GM19395 (cell line): Measurements from ENCODE around the gene THEMIS2.
"Not testable (repeated sequence)": the region's sequence is repeated elsewhere in the genome, so short reads cannot be mapped to it uniquely, and the experiment has no call there.

Experiments
- ATAC-seq: cut with Tn5 transposase; IDR thresholded peaks from one replicate; pipeline ENCODE4 v1.9.1; 2021; ENCODE audit warnings: mild to moderate bottlenecking, moderate library complexity; ENCODE audit not compliant: unreplicated experiment

Gene THEMIS2

DNA sequence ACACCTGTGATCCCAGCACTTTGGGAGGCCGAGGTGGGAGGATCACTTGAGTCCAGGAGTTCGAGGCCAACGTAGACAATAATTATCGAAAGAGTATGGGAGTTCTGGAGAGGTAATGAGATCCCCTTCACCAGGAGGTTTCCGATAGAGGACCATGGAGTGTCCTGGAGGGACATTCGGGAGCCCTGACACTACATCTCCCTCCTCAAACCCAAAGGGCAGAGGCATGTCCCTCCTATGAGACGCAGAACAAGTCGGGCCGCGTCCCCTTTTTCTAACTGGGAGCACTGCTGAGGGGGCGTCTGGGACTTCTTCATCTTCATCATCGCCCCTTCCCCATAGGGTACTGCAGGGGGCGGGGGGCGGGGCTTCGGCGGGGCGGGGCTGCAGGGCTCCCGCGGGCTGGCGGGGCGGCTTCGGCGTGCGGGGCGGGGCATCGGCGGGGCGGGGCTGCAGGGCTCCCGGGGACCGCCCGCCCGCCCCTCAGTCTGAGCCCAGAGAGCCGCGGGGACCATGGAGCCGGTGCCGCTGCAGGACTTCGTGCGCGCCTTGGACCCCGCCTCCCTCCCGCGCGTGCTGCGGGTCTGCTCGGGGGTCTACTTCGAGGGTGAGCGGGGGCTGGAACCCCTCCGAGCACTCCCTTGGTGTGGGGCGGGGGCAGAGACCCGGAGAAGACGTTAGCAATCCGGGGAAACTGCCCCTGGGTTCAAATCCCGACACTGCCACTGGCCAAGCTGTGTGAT, at the start of gene THEMIS2:
Gene THEMIS2, plus strand, starts transcription at position 486 of the 743 bp plus-strand sequence. Its CDS starts 28 bp downstream, at position 514.
- no peak for ATAC-seq

DNA sequence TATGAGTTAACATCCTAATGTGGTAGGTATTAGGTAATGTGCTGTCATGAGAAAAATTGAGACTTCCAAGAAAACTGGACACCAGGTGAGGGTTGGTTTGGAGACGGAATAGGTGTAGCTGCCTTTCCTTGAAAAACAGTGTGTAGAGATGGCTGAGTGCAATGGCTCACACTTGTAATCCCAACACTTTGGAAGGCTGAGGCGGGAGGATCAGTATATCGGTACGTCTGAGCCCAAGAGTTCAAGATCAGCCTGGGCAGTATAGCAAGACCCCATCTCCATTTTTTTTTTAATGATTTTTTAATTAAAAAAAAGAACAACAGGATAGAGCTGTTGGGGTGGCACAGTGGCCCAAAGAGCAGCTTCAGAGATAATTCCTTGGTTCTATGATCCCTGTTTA, 48.6 kb upstream of the THEMIS2 start:
- ATAC-seq: no peak

GRCh38 chr1:27824411-27824810, 47.9 kb upstream of the THEMIS2 start:
- no peak for ATAC-seq

GRCh38 chr1:27829339-27829960, 42.9 kb upstream of the THEMIS2 start:
- not testable (repeated sequence) for ATAC-seq

DNA sequence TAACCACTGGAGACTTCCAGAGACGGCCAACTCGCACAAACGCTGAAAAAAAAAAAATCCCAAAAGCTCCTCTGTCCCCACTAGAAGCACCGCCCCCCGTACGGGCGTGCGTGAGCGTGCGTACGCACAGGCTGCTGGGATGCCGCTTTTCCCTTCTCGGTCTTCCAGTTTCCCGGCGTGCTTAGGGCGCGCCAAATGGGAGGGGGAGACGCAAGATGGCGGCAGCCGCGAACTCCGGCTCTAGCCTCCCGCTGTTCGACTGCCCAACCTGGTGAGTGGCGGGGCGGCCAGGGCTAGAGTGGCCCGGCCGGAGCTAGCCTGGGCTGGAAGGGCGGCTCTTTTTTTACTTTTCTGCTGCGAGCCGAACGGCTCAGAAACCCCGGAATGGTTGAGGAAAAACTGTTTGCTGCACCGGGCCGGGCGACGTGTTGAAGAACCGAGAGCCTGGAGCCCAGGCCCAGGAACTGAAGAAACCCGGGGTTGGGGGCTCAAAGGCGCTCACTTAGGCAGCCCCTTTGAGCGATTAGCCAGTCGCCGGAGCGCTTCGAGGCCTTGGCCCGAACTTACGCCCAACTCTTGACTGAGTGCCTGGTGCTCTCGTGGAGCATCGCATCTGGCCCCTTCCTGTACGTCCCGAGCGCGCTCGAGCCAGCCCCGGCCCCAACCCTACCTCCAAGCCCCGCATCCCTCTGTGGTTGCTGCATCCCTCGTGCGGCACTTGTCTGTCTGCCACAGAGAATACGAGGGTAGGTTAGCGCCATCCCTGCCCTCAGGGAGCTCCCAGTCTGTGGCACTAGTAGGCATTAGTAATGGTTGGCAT, 41.5 kb upstream of the THEMIS2 start, which contains the start of gene PPP1R8:
Gene PPP1R8, plus strand, starts transcription at position 162 of the 820 bp plus-strand sequence. Its CDS starts 54 bp downstream, at position 216.
- peak; percentile 94 for ATAC-seq

GRCh38 chr1:27831568-27832410, 40.6 kb upstream of the THEMIS2 start:
- no peak for ATAC-seq

DNA sequence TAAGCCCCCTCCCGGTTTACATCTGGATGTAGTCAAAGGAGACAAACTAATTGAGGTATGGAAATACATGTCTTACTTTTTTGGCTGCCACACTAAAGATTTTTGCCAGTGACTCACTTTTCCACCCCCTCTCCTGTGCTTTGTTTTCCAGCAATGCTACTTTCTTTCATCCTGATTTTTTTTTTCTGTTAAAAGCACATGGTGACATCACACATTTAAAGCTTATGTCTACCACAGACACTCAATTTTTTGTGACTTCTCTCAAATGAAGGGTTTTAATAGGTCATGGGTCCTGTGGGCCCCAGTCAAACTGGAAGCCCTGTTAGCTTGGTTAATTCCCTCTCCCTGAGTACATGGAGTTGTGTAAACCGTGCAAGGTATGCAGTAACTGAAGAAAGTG, 39.6 kb upstream of the THEMIS2 start:
- no peak for ATAC-seq

GRCh38 chr1:27833470-27833869, 38.9 kb upstream of the THEMIS2 start:
- ATAC-seq: no peak

DNA sequence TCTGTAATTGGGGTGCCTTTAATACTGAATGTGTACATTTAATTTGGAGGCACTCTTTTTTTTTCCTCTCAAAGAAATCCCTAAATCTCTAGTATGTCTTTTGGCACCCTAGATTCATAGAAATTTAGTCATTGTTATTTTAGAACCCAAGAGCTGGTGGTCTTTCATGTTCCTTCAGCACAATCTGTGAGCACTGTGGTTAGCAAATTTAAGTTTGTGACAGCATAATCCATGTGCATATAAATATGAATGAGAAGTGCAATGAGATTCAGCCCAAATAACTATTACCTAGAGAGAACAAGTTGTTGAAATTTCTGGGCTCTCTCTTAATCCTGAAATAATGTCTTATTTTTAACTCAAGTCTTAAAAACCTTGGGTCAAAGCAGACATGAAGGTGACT, 37.3 kb upstream of the THEMIS2 start:
- ATAC-seq: no peak

DNA sequence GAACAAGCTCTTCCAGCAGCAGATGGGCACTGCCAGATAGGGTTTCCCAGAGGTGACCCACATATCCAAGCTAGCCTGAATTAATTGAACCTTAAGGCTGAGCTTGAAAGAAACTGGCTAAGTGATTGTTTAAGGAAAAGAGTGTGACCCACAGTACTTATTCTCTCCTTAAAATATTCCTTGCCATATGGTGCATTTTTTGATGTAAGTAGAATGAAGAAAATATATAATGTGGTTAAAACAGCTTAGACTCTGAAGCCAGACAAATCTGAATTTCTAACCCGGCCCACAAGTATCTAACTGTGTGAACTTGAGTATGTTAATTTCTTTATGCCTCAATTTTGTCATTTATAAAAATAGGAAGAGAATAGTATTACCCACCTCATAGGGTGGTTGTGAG, 36.8 kb upstream of the THEMIS2 start:
- no peak for ATAC-seq

- no peak for ATAC-seq
Measured at GRCh38 chr1:27849951-27850350, 22.4 kb upstream of the THEMIS2 start.

DNA sequence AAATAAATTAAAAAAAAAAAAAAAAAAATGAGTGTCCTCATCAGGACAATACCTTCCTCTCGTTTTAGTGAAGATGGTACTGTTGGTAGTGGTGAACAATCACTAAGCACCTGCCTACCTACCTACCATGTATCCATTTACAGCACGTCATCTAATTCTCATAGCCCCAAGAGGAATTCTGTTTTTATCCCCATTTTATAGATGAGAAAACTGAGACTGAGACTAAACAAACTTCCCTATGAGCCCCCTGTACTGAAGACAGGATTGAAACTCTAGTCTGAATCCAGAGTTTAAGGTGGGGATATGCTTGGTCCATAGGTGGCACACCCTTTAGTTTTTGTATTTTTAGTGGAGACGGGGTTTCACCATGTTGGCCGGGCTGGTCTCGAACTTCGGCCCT, 17.3 kb upstream of the THEMIS2 start:
- no peak for ATAC-seq

DNA sequence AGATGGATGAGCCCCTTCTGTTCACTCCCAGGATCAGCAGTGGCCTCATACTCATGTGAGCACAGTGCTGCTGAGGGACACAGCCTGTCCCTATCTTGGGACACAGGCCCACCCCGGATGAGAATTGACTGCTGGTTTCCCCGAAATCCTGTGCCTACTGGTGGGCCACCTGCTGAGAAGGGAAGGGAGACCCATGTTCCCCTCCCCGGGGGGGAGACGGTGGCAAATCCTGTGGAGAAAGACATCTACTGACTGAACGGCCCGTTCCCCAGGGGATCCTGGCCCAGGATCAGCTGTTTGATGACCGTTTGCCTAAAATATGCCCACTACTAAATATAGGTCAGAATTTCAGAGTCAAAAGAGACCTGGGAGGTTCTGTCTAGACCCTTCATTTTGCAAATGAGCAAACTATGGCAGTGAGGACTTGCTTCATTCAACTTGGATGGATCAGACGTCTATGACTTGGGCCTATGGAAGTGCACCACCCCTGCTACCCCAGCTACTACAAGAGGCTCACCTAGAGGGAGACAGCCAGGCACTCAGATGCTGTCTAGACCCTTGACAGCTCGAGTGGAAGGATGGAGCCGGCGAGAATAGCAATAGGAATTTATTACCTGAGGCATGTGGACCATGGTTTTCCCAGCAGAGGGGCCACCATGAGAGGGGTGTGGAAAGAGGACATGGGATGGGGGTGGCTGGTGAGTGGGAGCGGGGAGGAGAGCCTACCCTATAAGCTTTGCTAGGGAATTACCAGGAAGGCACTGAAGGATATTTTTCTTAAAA, 15.6 kb upstream of the THEMIS2 start:
- ATAC-seq: no peak

DNA sequence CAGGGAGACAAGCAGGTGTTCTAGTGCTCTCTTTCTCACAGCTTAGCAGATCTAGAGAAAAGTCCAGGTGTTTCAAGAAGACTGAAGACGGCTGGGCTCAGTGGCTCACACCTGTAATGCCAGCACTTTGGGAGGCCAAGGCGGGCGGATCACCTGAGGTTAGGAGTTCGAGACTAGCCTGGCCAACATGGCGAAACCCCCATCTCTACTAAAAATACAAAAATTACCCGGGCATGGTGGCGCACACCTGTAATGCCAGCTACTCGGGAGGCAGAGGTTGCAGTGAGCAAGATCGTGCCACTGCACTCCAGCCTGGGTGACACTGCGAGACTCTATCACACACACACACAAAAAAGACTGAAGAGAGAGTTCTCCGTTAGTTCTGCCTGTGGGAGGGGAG, 14.8 kb upstream of the THEMIS2 start:
- ATAC-seq: not testable (repeated sequence)

DNA sequence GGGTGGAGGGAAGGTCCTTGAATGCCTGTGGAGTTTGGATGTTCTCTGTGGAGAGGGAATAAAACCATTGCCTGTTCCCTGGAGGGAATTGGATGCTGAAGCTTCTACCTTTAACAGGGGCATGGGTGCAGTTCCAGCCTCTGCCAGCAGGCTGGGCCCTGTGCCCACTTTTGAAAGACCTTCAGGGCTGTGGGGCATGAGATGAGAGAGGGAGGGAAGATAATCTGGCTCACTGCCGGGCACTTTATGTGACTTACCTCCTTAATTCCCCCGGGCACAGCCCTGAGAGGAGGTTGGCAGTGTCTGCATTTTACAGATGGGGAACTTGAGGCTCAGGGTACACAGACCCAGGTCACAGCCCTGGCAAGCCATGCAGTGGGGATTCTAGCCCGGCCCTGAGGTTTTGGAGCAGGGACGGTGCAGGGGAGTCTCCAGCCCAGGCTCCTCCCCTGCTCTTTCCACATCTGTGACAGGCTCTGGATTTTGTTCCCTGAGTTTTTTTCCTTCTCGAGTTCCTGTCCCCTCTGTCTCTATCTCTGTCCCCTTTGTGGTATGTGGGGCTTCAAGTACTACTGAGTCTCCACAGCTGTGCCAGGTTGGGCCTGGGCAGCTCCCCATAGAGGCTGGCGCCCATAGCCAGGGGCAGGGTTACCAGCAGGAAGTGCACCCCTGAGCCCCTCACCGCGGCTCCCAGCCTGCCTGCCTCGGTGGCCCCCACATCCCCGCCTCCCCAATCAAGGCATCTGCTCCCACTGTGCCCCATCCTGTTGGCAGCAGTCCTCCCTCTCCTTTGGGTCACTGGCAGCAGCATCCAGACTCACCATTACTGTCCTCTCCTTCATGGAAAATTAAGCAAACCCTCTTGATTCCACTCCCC, 14.0 kb upstream of the THEMIS2 start:
- peak; percentile 72 for ATAC-seq

- no peak for ATAC-seq
Measured at GRCh38 chr1:27858949-27859576, 13.3 kb upstream of the THEMIS2 start.

- ATAC-seq: no peak
Measured at GRCh38 chr1:27861436-27861835, 10.9 kb upstream of the THEMIS2 start.

- ATAC-seq: no peak
Measured at GRCh38 chr1:27862004-27862403, 10.3 kb upstream of the THEMIS2 start.
